ENCODE results near the gene PIP4K2B. TPM values are rescaled to one million over a fixed set of nuclear protein-coding genes. Genes with fewer than 3 reads are reported as not detected.

PIP4K2B gene
- total and polyA plus RNA-seq, 9 of the 15 experiments (the other 6 are each of a cell fraction or from before 2014, with no cell fraction given): 3.7 to 29.9 (median 23.0) TPM

- TF ChIP-seq ZBTB11 (CRISPR knock-in tag; IDR thresholded peaks at IDR 0.05) (peak; percentile 65 to 97 (median 87); a peak in 5 of 6 replicates), ZC3H11A (IDR thresholded peaks at IDR 0.05; ENCODE audit: low read depth, low read length) (no peak), GATAD2B (IDR thresholded peaks at IDR 0.05; ENCODE audit: borderline replicate concordance) (no peak), ZFP1 (CRISPR knock-in tag; IDR thresholded peaks at IDR 0.05) (no peak), LARP7 (IDR thresholded peaks at IDR 0.05) (no peak), ZNF232 (CRISPR knock-in tag; IDR thresholded peaks at IDR 0.05) (no peak), ZBTB49 (CRISPR knock-in tag; IDR thresholded peaks at IDR 0.05; ENCODE audit: borderline replicate concordance) (no peak), BCL6 (CRISPR knock-in tag; IDR thresholded peaks at IDR 0.05) (no peak), ZHX1 (conservative IDR thresholded peaks at IDR 0.05; ENCODE audit: low read length) (no peak), CSDE1 (IDR thresholded peaks at IDR 0.05) (no peak), NFRKB (IDR thresholded peaks at IDR 0.05; ENCODE audit: low read depth) (peak; percentile 97), U2AF1 (optimal IDR thresholded peaks at IDR 0.05; ENCODE audit: low read depth, low read length) (no peak), MEF2A (IDR thresholded peaks at IDR 0.05; ENCODE audit: control insufficient read depth, low read depth, low read length) (no peak), PHF8 (IDR thresholded peaks at IDR 0.05; ENCODE audit: borderline replicate concordance, low read length) (peak; percentile 44; the same call in 1 of the 2 replicates), RBBP5 (IDR thresholded peaks at IDR 0.05; ENCODE audit: borderline replicate concordance, insufficient read depth, low read length, poor library complexity, severe bottlenecking) (no peak), TBP (optimal IDR thresholded peaks at IDR 0.05; ENCODE audit: low read depth, low read length) (peak; percentile 67), ZNF717 (CRISPR knock-in tag; IDR thresholded peaks at IDR 0.05) (peak; percentile 77; the same call in 1 of the 2 replicates), USF1 (CRISPR knock-in tag; IDR thresholded peaks at IDR 0.05) (no peak), GATA2 (CRISPR knock-in tag; IDR thresholded peaks at IDR 0.05) (no peak)
Observed at GRCh38 chr17:38799501-38800236, at the start of gene PIP4K2B (continued).
